Measurements from ENCODE around the gene ZNF460. TPM values are rescaled to one million over a fixed set of nuclear protein-coding genes. Genes with fewer than 3 reads are reported as not detected.

ZNF460 gene
- polyA plus RNA-seq, 1 donor, result 4.5 TPM

- peak; percentile 24 for DNase-seq
These were observed 696 bp downstream of the ZNF460 start for GRCh38 chr19:57280962-57281400.

DNA sequence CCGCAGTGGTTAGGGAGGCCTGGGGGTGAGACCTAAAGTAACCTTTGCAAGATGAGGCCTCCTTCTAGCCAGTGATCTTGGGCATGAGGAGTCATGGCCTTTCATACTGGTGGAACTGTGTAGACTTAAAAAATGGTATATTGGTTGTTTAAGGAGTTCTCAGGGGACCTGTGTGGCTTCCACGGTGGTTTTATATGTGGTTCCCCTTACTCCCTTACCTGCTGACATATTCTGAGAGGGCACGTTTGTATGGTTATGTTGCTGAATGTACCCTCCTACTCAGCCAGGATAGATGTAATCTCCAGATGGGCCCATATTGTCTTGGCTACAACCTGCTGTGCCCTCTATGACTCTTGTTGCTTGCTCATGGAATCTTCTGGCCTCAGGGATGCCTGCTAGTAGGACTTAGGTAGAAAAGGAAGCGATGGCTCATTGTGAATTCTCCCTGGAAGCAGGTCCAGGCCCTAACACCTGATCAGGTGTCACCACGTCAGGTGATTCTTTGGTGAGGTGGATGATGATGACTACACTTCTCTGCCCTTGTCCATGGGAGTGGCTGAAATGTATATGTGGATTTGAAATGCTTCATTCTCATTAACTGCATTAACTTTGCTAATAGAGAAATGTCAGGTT is 1.8 kb downstream of the ZNF460 start:
- no peak for DNase-seq

GRCh38 chr19:57288373-57288772 is 8.1 kb downstream of the ZNF460 start:
- DNase-seq, result no peak

DNA sequence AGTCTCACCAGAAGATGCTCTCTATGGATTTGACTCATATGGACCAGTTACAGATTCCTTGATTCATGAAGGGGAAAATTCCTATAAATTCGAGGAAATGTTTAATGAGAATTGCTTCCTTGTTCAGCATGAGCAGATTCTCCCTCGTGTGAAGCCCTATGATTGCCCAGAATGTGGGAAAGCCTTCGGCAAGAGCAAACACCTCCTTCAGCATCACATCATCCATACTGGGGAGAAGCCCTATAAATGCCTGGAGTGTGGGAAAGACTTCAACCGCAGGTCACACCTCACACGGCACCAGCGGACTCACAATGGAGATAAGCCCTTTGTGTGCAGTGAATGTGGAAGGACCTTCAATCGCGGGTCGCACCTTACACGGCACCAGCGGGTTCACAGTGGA is 10.7 kb downstream of the ZNF460 start:
- no peak for DNase-seq

DNA sequence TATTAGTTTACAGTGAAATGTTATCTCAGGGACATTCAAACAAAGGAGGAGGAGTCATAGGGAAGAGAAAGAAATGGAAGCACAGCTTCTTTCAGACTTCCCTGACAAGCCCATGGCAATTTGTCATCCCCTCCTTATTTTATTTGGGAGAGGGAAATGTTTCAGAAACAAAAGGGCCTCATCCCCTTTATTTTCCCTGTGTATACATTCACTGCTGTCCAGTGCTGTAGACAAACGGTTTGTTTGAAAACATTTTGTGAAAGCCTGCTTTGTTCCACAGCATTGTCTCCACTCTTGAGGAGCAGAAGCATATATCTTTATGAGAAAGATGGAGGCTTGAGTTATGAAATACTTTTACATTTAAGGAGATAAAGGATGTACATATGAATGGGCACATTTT is 12.3 kb downstream of the ZNF460 start:
- DNase-seq, result no peak

DNA sequence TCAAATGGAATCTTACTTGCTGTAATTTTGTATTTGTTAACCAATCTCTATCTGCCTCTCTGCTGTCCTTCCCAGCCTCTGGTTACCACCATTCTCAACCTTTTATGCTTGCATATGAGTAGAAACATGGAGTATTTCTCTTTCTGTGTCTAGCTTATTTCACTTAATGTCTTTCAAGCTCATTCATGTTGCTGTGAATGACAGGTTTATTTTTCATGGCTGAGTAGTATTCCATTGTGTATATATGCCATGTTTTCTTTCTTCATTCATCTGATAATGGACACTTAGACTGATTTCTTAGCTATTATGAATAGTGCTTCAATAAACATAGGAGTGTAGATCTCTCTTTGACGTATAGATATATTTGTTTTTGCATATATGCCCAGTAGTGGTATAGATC is 13.4 kb downstream of the ZNF460 start:
- no peak for DNase-seq

DNA sequence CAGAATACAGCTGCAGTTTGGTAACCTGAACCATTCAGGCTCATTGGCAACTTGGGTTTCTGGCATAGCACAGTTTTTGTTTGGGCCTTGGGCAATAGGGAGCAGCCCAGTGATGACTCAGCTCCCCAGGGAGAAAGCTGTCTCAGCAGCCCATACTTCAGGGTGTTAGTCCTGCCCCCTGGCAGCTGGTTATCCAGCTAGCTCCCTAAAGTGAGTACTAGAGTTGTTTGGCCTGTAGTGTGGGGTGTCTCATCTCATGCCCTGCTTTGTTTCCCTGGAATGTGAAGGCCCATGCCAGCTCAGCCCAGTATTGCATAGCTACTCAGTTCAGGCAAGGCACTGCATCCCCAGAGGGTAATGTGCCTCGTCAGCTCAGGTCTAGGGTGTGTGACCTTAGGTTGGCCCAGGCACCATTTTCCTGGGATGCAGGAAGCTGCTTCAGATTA is 21.8 kb downstream of the ZNF460 start:
- DNase-seq, result no peak

GRCh38 chr19:57302727-57303401 is 22.6 kb downstream of the ZNF460 start:
- DNase-seq, result no peak

DNA sequence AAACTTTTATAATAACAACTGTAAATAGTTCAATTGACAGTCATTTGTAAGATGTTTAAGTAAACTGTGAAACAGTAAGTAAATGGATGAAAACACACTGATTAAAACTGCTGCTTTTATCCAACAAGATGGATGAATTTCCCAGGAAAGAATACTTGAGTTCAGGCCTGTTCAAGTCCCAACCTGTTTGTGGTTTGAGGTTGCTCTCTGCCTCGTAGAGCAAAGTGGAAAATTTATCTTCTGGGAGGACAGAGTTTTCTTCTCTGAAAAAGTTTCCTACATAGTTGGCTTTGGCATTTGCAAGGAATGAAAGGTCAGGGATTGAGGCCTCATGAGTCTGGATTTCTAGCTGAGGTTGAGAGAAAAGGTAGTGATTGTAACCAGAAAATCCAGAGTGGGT is 24.8 kb downstream of the ZNF460 start:
- no peak for DNase-seq

DNA sequence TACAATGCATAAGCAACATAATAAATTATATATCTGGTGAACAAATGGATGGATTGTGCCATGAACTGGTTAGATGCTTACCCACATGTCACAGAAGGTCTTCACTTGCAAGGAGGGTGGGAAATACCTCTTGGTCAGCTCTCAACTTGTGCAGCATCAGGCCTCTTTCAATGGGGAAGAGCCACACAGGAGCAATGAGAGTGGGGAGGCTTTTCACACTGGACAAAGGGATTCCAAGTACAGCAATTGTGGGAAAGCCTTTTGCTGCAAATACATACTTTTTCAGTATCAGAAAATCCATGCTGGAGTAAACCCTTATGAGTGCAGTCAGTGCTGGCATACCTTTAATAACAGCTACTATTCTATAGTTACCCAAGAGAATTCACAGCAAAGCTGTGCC is 28.2 kb downstream of the ZNF460 start:
- DNase-seq, result no peak

DNA sequence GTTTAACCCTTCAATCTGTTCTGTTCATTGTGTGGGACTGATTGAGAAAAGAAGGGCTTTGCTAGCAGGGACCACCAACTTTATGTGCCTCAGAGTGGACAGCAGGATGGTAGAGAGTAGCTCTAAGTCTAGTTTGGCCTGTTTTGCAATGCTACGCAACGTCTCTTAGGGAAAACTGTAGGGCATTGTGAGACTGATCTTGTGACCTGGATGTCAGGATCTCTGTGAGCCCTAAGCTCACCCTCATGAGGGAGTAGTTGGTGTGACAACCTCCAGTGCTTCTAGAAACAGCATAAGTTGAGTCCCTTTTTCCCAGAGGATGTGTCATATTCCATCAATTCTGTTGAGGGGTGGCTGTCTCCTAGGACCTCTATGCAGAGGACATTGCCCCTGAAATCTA is 30.5 kb downstream of the ZNF460 start:
- DNase-seq, result no peak

DNA sequence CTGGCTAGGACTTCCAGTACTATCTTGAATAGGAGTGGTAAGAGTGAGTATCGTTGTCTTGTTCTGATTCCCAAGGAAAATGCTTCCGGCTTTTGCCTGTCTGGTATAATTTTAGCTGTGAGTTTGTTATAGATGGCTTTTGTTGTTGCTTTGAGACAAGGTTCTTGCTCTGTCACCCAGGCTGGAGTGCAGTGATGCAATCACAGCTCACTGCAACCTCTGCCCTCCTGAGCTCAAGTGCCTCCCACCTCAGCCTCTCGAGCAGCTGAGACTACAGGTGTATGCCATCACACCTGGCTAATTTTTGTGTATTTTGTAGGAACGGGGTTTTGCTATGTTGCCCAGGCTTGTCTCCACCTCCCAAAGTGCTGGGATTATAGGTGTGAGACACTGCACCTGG is 33.9 kb downstream of the ZNF460 start:
- DNase-seq, result no peak

- no peak for DNase-seq
These were observed 37.2 kb downstream of the ZNF460 start for GRCh38 chr19:57317503-57317902.

- no peak for DNase-seq
These were observed 39.5 kb downstream of the ZNF460 start for GRCh38 chr19:57319869-57320179.

DNA sequence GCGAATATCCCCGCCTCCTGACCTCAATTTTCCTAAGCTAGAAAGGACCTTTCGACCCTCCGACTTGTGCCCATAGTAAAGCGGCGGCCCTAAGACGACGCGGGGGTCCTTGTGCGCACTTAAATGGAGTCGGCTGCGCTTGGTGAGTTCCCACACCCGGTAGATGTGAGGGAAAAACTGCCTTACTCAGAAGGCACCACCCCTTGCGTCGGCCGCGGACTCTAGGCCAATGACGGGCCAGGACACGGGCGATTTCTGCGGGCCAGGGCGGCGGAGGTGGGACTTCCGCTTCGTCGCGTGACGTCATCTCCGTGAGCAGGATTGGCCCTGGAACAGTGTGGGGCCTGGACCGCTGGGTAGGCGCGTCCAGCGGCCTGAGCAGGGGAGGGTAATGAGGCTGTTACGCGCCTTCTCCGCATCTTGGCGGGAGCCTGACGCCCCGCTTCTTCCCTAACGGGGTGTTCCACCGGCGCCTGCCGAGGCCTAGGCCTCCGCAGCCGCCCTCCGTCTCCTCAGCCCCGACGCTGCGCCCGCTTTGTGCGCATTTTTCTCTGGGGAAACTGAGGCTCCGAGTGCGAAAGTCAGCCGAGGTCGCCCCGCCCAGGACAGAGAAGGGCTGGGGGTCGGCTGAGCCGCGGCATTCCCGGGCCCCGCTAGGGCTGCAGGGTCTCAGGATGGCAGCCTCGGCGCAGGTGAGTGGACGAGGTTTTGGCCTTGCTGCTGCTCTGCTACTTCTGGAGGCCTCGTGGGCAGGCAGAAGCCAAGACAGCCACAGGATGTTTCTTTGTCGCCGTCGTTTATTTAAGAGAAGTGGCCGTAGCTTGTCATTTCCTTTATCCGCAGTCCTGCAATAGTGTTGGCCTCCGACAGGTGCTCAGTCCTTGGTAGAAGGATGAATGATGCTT is 40.1 kb downstream of the ZNF460 start, which contains the start of gene ZNF543:
TSS of gene ZNF543 (plus strand) at position 293 of the 905 bp plus-strand sequence. CDS start at position 675, 382 bp downstream.
- peak; percentile 98 for DNase-seq

DNA sequence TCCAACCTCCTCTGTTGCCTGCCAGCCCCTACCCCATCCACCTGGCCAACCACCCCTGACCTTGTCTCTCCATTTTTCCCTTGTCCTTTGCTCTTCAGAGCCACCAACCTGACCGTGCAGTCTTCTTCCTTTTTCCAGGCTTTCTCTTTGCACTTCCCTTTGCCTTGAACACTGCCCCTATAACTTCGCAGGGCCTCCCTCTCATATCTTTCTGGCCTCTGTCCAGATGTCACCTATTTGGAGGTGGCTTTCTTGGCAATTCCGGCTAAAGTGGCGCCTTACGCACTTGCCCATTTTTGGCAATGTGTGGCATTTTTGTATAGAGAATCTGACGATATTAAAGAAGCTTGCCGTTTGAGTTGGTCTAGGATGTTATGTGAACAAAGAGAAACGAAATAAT is 40.8 kb downstream of the ZNF460 start:
- DNase-seq, result no peak

DNA sequence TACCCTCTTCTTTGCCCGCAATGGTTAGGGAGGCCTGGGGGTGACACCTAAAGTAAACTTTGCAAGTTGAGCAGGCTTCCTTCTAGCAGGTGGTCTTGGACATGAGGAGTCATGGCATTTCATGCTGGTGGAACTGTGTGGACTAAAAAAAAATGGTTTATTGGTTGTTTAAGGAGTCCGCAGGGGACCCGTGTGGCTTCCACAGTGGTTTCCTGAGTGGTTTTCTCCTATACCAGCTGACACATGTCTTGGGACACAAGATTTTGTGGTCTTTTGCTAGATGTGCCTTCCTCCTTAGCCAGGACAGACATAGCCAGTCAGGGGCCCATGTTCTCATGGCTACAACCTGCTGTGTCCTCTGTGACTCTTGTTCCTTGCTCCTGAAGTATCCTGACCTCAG is 41.5 kb downstream of the ZNF460 start:
- DNase-seq, result no peak

DNA sequence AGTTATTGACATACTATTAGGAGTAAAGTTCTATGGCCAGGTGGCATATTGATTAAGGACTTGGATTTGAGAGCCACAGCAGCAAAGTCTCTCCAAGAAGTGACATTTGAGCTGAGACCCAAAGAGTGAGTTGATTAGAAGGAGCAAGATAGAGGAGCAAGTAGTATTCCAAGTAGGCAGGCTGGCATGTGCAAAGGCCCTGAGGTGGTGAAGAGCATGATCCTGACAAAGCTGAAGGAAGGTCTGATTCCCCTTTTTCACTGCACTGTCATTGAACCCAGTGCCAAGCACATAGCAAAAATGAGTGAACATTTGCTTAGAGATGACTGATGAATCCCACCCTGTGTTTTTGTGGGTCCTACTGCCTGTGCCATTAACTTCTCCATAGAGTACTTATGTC is 44.7 kb downstream of the ZNF460 start:
- no peak for DNase-seq

DNA sequence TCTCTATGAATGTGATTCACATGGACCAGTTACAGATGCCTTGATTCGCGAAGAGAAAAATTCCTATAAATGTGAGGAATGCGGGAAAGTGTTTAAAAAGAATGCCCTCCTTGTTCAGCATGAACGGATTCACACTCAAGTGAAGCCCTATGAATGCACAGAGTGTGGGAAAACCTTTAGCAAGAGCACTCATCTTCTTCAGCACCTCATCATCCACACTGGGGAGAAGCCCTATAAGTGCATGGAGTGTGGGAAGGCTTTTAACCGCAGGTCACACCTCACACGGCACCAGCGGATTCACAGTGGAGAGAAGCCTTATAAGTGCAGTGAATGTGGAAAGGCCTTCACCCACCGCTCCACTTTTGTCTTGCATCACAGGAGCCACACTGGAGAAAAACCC is 47.7 kb downstream of the ZNF460 start:
- no peak for DNase-seq

DNA sequence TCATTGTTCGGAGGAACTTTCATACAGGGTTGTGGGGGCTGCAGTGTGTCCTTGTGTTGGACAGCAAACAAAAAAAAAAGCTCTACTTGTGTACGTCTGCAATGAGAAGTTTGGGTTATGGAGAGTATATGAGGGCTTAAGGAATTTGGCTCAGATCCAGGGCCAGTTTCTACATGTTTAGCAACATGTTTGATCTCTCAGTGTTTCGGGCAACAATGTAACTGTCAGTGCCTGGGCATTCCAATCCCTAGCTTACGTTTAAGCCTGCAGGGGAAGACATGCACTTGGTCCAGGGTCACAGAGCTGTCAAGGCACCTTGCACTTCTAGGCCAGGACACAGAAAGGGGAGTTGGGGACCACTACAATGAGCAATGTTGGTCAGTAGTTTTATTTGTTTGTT is 53.9 kb downstream of the ZNF460 start:
- no peak for DNase-seq

- no peak for DNase-seq
These were observed 58.6 kb downstream of the ZNF460 start for GRCh38 chr19:57338877-57339276.

DNA sequence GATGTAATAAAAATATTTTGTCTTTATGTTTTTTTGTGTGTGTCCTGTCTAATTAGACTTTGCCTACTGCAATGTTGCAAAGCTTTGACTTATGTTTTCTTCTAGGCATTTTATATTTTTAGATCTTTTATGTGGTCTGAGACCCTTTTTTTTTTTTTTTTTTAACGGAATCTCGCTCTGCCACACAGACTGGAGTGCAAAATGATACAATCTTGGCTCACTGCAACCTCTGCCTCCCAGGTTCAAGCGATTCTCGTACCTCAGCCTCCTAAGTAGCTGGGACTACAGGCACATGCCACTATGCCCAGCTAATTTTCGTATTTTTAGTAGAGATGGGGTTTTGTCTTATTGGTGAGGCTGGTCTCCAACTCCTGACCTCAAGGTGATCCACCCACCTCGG is 62.3 kb downstream of the ZNF460 start:
- DNase-seq, result no peak

Measured in hindlimb muscle (tissue), 1 donor.